ENCODE measurements around the gene ACTG1.

ACTG1 gene

DNA sequence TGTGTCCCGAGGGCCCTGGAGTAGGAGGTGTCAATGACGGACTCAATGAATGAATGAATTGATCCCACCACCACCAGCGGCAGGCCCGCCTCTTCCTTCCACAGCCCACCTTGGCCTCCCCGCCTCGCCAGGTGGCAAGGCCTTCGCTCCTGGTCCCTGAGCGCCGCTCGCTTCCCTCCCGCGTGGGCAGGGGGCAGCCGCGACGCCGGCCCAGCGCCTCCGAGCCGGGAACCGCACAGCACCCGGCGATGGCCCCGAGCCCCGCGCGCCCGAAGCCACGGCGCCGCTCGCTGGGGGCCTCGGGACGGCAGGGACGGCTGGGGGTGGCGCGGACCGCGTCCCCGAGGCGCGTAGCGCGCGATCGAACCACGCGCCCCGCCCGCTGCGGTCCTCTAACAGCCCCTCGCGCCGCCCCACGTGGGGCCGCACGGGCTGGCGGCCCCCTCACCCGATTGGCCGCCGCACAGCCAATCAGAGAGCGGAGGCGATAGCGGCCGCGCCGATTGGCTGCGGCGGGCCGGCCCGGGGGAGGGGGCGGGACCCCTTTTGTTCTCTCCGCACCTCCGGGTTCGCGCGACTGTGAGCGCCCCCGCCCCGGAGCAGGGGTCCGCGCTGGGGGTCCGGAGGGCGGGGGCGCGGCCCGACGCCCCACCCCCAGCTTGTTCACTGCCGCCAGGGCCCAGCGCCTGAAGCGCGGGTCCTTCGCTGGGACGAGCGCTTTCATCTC is 31.4 kb downstream of the ACTG1 start:
- peak; percentile 58 for DNase-seq (ENCODE audit: low read depth)

DNA sequence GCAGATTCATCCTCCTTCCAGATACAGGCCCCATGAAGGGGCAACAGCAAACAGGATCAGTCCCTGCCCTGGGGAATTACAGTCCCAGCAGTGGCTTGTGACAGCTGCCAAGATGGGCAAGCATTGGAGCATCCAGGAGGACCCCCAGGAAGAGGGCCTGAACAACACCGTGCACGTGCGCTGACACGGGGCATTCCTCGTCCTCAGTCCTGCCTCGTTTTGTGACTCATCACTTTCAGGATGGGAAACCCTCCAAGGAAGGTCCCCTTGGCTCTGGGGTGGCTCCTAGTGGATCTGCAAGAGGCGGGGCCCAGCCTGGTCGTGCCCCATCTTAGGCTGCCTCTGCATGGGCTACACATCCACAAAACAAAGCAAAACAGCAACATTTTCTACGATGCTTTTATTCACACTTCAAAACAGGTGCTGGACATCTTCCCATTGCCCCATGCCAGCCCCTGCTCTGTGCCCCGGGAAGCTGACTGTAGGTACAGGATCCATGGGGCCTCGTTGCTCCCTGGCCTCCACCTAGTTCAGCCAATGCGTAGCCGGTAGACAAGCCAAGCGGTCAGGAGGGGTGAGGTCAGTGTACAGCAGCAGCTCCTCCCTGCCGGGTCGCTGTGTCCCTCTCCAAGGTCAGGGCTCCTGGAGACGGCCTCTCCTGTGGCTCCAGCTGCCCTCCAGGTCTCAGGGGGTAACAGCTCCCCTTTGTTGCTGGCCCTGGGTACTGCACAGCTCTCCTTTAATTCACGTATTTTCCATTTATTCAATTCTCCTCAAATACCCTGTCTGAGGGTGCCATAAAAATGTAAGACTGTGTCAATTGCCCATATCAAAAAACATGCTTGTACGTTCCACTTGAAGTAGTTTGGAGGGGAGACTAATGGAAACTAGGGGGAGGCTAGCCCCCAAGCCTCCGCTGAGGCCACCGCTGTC is 32.2 kb downstream of the ACTG1 start:
- no peak for DNase-seq (ENCODE audit: low read depth)

DNA sequence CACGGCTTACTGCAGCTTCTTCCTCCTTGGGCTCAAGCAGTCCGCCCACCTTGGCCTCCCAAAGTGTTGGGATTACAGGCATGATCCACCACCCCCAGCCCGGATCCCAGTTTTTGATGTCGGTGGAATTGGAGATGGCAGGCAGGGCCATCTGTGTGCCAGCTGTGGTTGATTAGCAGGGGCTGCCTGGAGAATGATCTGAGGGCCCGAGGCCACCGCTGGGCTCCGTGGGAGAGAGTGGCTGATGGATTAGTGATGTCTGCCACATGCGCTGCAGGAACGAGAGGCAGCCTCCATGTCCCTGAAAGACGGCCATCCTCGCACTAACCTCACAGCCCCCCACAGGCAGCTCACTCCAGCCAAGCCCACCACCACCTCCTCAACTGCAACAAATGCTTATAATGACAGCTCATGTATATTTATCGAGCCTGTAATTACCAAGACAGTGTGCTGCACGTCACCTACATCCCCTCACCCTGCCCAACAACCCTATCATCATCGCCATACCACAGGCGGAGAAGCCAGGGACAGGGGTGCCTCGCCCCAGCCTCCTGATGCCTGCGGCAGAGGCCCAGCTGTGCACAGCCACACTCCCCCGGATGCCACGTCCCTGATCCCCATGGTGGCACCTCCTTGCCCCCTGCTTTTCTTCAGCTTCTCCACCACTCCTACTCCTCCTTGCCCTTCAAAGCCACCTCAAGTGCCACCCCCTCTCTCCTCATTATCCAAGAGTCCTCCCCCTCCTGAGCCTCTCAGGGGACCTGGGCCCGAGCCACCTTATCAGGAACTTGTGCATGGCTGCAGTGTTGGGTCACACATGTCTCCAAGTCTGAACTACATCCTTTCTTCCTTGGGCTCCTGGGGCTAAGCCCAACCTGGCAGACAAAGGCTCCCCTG is 33.2 kb downstream of the ACTG1 start:
- DNase-seq (ENCODE audit: low read depth) = no peak

DNA sequence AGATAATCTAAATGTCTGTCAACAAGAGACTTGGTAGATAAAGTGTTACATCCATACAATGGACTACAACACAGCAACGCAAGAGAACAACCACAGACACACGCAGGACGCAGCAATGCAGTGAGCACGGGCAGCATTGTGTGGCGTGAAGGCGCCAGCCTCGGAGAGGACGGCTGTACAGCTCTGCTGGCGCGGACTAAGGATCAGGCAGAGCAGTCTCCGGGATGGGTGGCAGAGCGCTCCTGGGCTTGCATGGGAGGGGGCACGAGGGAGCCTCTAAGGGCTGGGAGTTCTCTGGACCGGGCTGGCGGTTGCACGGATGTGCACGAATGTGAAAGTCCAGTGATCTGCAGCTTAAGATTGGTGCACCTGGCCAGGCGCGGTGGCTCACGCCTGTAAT is 34.5 kb downstream of the ACTG1 start:
- DNase-seq (ENCODE audit: low read depth) = no peak

DNA sequence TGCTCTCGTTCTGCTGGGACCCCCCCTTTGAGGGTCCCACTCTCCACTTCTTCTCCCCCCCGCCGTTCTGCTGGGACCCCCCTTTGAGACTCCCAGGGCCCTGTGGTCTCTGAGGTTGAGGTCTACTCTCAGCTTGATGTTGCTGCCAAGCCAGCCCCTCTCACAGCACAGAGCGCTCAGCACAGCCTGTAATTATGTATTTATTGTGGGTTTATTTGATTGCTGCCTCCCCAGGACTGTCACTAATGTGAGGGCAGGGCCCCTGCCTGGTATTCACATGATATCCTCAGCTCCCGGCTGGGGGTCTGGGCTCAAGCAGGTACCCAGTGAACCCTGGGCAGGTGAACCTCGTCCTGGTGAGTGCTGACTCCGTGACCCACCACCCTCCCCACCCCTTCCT is 35.4 kb downstream of the ACTG1 start:
- DNase-seq (ENCODE audit: low read depth) = no peak

DNA sequence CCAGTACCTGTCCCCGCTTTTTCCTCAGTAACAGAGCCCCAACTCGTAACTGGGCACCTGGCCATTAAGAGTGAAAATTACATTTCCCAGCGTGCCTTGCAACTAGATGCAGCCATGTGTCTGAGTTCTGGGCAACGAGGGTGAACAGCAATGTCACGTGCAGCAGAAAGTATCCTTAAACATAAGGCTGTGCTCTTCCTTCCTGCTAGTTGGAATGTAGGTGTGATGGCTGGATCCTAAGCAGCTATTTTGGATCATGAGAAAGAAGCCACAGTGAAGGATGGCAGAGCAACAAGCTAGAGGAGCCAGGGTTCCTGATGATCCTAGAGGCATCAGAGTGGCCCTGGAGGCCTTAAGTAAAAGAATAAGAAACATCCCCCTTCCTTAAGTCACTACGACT is 36.0 kb downstream of the ACTG1 start:
- DNase-seq (ENCODE audit: low read depth) = no peak

DNA sequence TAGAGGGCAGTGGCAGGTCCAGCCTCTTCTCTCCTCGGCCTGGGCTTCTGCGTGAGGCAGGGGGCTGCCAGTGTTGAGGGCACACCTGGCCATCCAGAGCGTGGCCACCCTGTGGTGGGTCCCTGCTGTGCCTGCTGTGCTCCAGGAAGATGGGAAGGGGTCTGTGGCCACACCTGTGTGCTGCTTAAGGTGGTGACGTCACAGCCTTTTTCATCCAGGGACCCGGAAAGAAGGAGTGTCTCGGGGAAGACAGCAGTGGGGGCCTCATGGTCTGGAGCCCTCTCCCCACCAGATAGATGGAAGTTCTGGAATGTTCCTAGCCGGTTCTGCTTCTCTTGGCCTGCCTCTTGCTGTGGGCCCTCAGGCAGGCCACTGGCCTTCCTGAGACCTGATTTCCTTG is 36.5 kb downstream of the ACTG1 start:
- DNase-seq (ENCODE audit: low read depth) = no peak

DNA sequence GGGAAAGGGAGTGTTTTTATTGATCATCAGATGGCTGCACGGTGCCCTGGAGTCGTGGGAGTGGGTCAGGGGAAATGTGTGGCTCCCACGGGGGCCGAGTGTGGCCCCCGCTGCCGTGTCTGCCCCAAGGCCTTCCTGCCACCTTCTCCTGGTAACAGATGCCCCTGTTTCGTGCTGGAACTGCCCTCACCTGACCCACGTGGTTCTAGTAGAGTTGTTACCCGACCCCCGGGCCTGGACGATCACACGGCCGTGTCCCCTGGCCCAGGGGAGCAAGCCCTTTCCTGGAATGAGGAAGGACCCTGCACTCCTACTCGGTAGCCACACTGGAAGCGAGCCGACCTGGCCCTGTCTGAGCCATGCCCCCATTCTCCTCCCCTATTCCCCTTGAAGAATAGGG is 37.6 kb downstream of the ACTG1 start:
- DNase-seq (ENCODE audit: low read depth) = no peak

DNA sequence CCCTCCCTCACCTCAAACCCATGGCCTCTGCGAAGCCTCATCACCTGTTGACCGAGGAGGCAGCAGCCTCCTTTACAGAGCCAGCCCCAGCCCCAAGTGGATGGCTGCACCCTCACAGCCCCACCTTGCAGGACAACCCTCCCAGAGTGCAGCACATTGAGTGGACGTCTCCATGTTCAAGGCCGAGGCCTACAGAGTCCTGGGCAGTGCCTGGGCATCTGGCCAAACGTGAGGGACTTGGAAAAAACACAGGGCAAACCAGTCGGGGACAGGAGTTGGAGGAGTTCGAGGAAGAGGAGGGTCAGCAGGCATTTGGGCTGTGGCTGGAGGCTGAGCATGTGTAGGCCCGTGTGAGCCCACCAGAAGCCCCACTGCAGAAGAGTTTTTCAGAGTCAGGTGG is 39.6 kb downstream of the ACTG1 start:
- no peak for DNase-seq (ENCODE audit: low read depth)

DNA sequence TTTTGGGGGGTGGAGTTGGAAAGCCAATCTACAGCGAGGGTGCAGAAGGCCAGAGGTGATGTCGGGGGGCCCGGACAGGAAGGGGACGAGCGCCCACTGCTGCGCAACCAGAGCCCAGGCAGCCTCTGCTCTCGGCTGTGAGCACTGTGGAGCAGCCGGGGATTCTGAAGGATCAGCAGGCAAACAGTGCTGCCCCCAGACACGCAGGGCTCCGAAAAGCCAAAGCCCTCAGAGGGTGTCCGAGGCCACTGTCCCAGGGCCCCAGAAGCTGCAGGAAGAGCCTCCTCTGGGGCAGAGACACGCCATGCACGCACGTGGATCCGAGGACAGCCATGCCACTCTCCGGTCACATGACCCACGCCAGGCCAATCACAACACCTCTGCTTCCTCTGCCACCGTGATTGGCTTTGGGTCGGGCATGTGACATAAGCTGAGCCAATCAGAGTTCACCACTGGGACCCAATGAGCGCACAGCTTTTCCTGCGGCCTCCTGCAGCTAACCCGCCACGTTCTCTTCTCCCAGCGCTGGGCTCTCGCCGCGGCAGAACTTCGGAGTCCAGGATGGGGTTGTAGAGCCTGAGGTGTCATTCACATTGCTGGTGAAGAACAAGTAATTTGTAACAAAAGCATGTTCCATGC is 40.7 kb downstream of the ACTG1 start:
- peak; percentile 33 for DNase-seq (ENCODE audit: low read depth)

DNA sequence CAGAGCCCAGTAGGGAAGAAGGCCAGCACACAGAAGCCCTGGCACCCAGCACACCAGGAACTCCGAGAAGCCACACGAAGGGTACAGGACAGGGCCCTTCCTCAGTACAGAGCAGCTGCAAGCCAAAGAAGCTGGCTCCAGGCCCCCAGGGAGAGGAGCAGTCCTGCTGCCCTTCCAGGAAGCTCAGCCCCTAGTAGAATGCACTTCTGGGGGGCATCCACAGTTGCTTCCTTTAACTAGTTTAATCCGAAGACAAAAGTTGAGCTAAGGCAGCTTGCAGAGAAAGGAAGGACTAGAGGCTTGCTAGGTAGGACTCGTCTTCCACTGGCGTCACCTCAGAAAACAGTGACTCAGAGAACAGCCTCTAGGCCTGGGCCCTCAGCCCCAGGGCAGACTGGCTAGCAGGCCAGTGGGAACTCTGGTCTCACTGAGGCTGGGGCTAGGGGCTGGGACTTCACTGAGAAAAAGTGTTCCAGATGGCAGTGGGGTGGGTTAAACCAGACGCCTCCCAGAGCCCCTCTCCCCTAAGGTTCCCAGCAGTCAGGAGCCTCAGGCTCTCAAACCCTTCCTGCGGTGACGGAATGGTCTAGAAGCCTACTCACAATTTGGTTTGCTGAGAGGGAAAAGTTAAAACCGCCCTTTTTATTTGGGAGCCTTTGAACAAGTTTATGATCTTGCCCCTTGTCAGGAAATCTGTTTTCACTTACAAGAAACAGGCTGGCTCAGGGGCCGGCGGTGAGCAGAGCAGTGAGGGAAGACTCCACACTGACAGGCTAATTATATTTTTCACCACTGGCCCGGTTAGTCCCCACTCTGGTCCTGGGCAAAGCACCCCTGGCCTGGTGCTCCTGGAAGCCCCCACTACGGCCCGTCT is 41.4 kb downstream of the ACTG1 start:
- no peak for DNase-seq (ENCODE audit: low read depth)

DNA sequence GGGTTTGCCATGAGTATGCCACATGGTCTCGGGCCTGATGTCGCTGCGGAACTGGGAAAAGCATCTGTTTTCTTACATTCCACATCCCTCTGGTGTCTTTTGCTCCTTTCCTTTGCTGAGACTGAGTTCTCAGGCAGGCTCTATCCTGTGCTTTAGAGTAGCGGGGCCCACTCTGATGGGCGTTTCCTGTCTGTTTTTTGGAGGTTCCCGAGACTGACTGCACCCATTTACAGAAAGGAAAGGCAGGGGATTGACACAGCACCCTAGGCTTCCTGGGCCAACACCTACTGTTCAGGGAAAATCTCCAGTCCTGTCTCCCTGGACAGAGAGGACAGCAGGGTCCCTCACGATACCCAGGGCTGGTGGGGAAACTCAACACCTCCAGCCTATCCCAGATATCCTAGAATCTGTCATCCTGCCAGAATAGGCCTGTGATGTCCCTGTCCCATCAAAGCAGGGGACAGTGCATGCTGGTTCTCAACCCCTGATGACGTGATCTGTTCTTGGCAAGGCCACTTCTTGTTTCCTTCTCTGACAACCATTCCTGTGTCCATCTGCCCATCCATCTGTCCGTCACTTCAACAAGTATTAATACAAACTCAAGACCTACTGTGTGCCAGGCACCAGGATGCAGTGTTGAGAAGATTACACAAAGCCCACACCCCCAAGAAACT is 42.2 kb downstream of the ACTG1 start:
- DNase-seq (ENCODE audit: low read depth) = no peak

DNA sequence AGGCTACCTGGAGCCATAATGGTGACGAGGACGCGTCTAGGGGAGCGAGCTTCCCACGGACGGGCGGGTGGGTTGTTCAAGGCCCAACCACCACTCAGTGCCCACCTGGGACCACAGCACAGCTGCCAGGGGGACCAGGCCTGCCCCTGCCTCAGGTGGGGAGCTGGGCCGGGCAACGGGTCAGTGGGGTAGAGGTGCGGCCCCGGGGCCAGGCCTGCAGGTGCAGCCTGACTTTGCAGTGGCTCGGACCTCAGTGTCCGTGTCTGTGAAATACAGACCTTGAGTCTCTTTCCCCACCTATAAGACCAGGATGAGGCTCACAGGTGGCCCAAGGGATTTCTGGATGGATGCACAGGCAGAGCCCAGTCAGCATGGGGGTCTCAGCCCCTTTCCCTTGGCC is 43.3 kb downstream of the ACTG1 start:
- DNase-seq (ENCODE audit: low read depth) = no peak

DNA sequence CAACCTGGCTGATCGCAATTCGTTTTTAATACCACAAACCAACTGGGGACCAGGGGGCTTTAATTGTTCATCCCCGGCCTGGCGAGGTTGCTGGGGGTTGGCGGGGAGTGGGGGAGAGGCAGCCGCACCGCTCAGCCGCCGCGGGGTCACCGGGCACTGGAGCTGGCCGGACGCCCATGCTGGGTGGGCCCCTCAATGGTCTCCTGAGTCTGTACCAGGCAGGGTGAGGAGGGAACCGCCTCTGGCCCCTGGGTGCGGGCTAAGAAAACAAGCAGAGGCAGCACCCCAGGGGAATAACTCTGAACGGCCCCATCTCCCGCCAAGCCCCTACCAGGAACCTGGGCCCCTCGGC is 43.9 kb downstream of the ACTG1 start:
- no peak for DNase-seq (ENCODE audit: low read depth)

DNA sequence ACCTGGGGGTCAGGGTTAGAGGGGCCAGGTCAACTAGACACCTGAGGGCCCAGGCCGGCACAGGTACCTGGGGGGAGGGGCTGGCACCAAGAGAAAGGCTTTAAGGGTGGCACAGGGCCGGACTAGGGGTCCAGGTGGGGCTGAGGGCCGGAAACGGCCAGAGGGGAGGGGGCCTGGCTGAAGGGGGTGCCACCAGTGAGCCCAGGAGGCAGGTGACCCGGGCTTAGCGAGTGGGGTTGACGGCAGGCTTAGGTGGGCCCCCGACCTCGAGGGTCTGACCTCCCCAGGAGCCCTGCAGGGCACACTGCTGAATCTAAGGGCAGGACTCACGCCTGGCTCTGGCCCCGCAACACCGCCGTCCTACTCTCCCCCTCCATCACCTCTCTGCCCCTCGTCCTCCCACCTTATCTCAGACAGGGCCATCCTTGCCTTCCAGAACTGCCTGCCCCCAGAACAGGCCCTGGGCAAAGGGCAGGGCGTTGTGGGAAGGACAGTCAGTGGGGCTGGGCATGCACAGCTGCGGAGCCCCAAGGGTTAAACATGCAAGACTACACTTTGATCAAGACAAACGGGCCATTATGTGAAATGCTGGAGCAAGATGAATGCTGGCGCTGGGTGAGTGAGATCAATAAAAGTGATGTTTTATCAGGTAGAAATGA is 44.4 kb downstream of the ACTG1 start:
- DNase-seq (ENCODE audit: low read depth) = no peak

DNA sequence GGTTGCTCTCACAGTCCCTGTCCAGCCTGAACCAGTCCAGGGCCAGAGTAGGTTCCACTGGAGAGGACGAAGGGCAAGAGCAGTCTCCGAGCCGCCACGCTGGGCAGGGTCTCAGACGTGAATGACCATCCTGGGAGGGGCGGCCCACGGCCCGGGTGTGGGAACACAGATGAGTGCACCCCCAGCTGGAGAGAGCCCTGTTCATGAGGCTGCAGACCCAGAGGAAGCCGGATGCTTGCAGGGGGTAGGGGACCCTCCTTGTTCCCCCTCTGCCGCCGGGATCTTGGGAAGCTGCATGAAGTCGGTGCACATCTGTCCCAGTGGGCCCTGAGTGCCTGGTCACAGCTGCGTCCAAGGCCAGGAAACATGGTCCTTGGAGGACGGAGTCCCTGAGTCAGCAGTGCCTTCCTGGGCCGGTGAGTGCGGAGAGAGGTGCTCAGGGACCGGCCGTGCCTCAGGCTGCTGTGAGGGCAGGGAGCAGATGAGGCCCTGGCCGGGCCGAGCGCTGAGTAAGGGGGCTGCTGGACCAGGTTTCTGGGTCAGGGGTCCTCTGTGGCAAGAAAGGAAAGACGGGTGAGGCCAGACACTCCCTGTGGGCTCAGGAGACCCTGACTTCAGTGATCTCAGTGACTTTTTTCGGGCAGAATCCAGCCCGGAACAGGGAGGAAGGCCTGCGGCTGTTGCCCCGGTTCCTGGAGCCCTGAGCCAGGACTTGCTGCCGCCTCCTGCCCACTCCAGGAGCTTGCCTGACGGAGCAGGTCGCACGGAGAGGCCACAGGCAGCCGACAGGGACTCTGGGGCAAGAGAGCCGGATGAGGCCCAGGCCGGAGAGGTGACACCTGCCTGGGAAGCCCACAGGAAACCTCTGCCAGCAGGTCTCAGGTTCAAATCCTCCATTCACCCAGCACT is 45.8 kb downstream of the ACTG1 start:
- no peak for DNase-seq (ENCODE audit: low read depth)

DNA sequence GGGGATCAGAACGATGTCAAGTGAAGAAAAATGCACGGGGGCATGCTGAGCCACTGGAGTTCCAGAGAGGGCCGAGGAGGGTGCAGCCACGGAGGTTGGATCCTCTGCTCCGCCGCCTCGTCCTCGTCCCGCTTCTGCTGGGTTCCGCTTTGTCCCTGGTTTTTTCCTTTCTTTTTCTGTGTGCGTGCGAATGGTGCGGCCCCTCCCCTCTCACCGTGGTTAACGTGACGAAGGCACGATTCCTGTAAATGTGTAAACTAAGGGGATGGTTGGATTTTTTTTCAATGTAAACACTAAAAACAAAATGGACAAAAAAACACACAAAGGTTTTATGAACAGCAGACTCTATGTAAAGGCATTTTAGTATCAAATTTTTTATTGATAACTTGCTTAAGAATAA is 46.7 kb downstream of the ACTG1 start:
- DNase-seq (ENCODE audit: low read depth) = no peak

DNA sequence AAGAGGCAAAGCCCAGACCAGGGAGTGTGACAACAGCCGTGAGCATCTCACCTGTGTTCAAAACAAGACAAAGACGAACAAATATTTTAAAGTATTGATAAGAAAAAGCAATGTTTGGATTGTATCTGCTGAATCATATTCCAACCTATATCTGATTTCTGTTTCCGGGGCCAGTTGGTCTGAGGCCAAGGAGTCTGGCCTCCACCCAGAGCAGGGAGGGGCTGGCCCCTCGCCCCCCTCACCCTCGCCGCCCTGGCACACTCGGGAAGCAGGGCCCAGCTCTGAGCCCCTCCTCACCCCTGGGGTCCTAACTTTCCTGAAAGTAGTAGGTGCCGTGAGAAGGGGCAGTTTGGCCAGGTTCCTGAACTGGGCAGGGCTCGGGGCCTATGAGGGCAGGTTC is 48.0 kb downstream of the ACTG1 start:
- DNase-seq (ENCODE audit: low read depth) = no peak

DNA sequence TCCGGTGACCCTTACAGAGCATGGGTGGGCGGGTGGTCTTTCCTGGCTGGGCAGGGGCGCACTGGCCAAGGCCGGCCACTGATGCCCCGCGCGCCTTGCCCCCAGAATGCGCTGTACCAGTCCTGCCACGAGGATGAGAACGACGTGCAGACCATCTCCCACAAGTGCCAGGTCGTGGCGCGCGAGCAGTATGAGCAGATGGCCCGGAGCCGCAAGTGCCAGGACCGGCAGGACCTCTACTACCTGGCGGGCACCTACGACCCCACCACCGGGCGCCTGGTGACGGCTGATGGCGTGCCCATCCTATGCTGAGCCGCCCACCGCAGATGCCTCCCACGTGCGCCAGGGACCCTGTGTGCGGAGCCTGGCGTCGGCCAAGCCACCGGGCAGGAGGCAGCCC is 49.1 kb downstream of the ACTG1 start:
- DNase-seq (ENCODE audit: low read depth) = no peak
